Measurements from ENCODE around the gene RBBP8NL.

- TF ChIP-seq, protein P1, sequence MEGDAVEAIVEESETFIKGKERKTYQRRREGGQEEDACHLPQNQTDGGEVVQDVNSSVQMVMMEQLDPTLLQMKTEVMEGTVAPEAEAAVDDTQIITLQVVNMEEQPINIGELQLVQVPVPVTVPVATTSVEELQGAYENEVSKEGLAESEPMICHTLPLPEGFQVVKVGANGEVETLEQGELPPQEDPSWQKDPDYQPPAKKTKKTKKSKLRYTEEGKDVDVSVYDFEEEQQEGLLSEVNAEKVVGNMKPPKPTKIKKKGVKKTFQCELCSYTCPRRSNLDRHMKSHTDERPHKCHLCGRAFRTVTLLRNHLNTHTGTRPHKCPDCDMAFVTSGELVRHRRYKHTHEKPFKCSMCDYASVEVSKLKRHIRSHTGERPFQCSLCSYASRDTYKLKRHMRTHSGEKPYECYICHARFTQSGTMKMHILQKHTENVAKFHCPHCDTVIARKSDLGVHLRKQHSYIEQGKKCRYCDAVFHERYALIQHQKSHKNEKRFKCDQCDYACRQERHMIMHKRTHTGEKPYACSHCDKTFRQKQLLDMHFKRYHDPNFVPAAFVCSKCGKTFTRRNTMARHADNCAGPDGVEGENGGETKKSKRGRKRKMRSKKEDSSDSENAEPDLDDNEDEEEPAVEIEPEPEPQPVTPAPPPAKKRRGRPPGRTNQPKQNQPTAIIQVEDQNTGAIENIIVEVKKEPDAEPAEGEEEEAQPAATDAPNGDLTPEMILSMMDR (conservative IDR thresholded peaks at IDR 0.05) = no peak
- TF ChIP-seq EZH2 (IDR thresholded peaks at IDR 0.05; ENCODE audit: low read depth) = no peak
These were observed 10.4 kb downstream of the RBBP8NL start for GRCh38 chr20:62416651-62417637.

Data from PC-9 (cell line).